NCI-H2196 treated with DMSO at 0.1 percent for 48 hours (cell line): ENCODE results near the gene AADAC.
"Not testable (repeated sequence)": the region's sequence is repeated elsewhere in the genome, so short reads cannot be mapped to it uniquely, and the experiment has no call there.

ENCODE experiments used
- DNase-seq: peaks from one replicate; lab custom pipeline; 2025; ENCODE audit not compliant: unreplicated experiment; lab: John Stamatoyannopoulos, UW

The AADAC gene

GRCh38 chr3:151796105-151796680 is 17.7 kb upstream of the AADAC start:
- no peak for DNase-seq

GRCh38 chr3:151798466-151798865 is 15.4 kb upstream of the AADAC start:
- DNase-seq: no peak

GRCh38 chr3:151800431-151800830 is 13.5 kb upstream of the AADAC start:
- DNase-seq: no peak

GRCh38 chr3:151804267-151804666 is 9.6 kb upstream of the AADAC start:
- DNase-seq: no peak

GRCh38 chr3:151806838-151807237 is 7.1 kb upstream of the AADAC start:
- no peak for DNase-seq

- DNase-seq: not testable (repeated sequence)
These were observed 5.0 kb upstream of the AADAC start for GRCh38 chr3:151808926-151809325.

GRCh38 chr3:151811474-151811873 is 2.4 kb upstream of the AADAC start:
- DNase-seq: no peak

GRCh38 chr3:151814588-151814987 is 672 bp downstream of the AADAC start:
- DNase-seq: no peak

GRCh38 chr3:151816091-151816604 is 2.2 kb downstream of the AADAC start:
- DNase-seq: no peak

GRCh38 chr3:151817473-151817872 is 3.6 kb downstream of the AADAC start:
- DNase-seq: no peak

- no peak for DNase-seq
These were observed 4.4 kb downstream of the AADAC start for GRCh38 chr3:151818361-151818760.

GRCh38 chr3:151819910-151820309 is 6.0 kb downstream of the AADAC start:
- DNase-seq: no peak

GRCh38 chr3:151827816-151828215 is 13.9 kb downstream of the AADAC start:
- DNase-seq: no peak

GRCh38 chr3:151835751-151836525 is 22.0 kb downstream of the AADAC start:
- no peak for DNase-seq

GRCh38 chr3:151837057-151837456 is 23.1 kb downstream of the AADAC start:
- DNase-seq: no peak

GRCh38 chr3:151838574-151839312 is 24.8 kb downstream of the AADAC start:
- DNase-seq: no peak

- no peak for DNase-seq
These were observed 25.4 kb downstream of the AADAC start for GRCh38 chr3:151839313-151839631.

- DNase-seq: no peak
These were observed 27.9 kb downstream of the AADAC start for GRCh38 chr3:151841801-151842200.

- no peak for DNase-seq
These were observed 29.4 kb downstream of the AADAC start for GRCh38 chr3:151843275-151843674.

GRCh38 chr3:151845306-151845905 is 31.5 kb downstream of the AADAC start:
- no peak for DNase-seq

- not testable (repeated sequence) for DNase-seq
These were observed 36.1 kb downstream of the AADAC start for GRCh38 chr3:151850065-151850464.
